KG1 (cell line): ENCODE measurements around the gene FHOD3.

Experiments used
- DNase-seq: peaks from one replicate; lab custom pipeline; 2025; lab: John Stamatoyannopoulos, UW

The FHOD3 gene

GRCh38 chr18:36522509-36522908, 225.0 kb downstream of the FHOD3 start:
- DNase-seq: no peak

DNA sequence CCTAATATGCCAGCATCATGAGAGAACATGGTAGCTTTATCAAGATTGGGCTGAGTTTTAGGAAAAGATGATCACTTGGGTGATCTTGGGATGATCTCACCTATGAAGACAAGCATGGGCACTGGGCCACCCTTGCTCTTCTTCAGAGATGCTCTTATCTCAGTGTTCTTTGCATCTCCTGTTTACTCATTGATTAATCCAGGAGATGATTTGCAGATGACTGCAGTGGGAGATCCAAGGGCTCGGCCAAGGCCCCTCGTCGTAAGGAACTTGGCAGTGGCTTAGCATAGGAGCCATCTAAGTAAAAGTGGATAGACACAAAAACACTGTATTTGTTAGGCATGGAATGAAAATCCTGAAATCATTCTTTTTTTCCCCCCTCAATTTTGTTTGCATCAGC, 228.4 kb downstream of the FHOD3 start:
- DNase-seq: no peak

DNA sequence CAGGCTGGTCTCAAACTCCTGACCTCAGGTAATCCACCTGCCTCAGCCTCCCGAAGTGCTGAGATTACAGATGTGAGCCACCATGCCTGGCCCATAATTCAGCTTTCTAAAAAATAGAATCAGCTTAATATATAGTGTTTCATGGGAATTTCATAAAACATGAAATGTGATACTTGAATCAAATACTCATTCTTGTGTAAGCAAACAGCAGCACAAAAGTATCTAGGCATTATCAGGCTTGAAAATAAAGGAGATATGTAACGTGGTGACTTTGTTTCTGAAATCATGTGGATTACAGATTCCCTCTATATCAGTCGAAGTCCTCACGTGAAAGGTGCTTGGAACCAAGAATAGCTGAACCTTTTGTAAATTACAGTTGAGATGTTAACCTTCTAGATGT, 229.1 kb downstream of the FHOD3 start:
- DNase-seq: no peak

DNA sequence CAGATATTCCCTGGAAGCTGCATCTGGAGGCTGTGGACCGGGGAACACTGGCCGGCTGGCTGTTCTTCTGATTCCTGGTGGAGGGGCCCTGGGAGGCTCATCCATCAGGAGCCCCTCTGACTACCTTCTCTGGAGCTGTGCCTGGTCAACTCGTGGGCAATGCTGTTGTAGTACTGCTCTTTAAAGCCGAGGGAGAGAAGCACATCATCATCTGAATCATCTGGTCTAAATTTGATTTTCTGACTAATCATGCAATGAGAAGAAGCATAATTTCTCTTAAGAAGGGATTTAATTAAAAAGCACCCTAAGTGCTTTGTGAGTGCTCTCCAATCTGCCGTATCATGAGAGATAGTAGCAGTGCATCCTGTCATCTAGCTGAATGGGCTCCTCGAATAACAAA, 229.5 kb downstream of the FHOD3 start:
- DNase-seq: no peak

DNA sequence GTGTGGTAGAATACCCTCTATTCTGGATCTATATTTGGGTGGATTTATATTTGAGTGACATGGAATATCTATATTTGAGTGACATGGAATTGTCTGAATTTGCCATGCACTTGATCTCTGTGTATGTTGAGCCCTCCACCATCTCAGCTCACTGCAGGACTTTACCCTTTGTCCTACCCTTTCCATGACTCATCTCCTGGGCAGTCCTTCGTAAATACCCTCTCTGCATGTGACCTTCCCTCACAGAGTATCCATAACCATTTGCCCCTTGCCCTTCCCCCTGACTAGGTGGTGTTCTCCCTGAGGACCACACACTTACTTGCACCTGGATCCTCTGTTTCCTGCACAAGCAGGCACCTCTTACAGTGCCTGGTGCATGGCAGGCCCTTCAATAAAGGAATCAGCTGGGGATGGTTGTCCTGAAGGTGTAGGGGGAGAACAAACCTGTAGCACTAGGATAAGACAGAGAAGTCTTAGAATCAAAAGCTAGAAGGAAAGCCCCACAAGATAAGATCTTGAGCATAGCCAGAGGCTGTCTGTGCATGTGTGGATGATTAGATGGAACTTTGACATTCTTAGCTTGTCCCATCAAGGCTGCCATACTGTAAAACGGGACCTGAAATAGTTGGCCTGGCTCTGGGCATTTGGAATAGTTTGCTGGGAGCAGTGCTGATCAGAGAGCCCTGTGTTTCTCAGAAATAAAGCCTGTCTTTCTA, 230.4 kb downstream of the FHOD3 start:
- DNase-seq: no peak

GRCh38 chr18:36529747-36530146, 232.2 kb downstream of the FHOD3 start:
- no peak for DNase-seq

- no peak for DNase-seq
Measured at GRCh38 chr18:36530676-36531405, 233.3 kb downstream of the FHOD3 start.

GRCh38 chr18:36531636-36532035, 234.1 kb downstream of the FHOD3 start:
- no peak for DNase-seq

- DNase-seq: no peak
Measured at GRCh38 chr18:36532394-36532793, 234.9 kb downstream of the FHOD3 start.

- no peak for DNase-seq
Measured at GRCh38 chr18:36532815-36533214, 235.3 kb downstream of the FHOD3 start.

DNA sequence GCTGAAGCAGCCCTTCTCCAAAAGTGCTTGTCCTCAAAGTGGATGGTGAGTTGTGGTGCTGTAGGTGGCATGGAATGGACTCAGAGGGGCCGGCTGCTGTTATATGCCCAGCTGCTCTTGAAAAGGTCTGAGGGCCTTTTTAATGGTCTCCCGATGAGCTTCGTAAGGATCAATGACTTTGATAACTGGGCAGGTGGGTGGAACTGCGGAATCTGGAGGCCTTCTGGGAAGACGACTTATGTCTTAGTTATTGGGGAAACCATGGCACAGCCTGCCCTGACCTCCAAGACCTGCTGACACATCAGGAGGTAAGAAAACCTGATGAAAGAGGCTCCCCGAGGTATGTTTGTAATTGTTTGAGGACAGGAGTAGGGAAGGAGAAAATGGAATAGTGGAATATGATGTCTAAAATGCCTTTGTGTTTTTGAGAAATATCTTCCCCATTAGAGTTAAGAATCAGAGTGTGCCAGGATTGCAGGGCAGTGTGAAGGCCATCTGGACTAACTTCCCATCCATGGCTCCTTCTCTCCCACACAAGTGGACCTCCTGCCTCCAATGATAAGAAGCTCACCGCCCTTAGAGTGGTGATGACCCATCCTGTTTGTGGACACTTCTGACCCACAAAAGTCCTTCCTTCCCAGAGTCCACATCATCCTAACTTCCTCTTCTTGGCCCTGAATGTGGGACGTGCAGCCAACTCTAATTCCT, 236.1 kb downstream of the FHOD3 start:
- no peak for DNase-seq

DNA sequence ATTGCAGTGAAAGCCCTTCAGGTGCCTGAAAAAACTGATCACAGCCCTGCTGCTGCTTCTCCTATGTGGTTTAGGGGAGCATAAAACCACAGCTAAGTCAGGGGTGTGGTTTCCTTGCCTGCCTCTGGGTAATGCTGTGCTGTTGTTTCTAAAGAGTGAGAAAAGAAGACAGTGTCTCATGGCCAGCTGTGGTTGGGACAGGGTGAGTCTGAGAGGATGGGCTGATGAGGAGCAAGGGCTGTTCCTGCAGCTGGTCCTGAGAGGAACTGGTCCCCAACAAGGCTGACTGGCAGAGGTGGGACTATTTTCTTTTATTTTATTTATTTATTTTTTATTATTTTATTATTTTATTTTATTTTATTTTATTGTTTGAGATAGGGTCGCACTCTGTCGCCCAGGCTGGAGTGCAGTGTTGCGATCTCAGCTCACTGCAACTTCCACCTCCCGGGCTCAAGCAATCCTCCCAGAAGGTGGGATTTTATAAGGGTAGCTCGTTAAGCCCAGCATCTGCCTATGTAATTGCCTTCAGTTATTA, 236.7 kb downstream of the FHOD3 start:
- no peak for DNase-seq

GRCh38 chr18:36535202-36535935, 237.9 kb downstream of the FHOD3 start:
- no peak for DNase-seq

GRCh38 chr18:36536426-36536825, 238.9 kb downstream of the FHOD3 start:
- DNase-seq: no peak

DNA sequence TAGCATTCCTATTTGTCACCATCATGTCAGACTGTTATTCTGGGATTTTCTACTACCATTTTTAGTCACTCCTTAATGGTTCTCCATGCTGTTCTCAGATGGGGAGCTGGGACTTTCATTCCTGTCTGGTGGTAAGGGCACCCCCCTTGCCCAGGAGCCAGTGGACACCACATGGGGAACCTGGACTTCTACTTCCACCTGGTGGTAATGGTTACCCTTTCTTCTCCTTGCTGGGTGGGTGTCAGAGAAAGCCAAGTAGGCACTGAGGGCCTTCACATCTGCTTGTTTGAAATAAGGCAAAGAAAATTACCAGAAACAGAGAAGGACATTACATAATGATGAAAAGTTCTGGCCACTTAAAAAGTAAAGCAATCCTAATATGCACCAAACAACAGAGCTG, 239.8 kb downstream of the FHOD3 start:
- no peak for DNase-seq

GRCh38 chr18:36539674-36540231, 242.2 kb downstream of the FHOD3 start:
- DNase-seq: no peak

GRCh38 chr18:36543030-36543429, 245.5 kb downstream of the FHOD3 start:
- no peak for DNase-seq

GRCh38 chr18:36543991-36544725, 246.6 kb downstream of the FHOD3 start:
- no peak for DNase-seq

DNA sequence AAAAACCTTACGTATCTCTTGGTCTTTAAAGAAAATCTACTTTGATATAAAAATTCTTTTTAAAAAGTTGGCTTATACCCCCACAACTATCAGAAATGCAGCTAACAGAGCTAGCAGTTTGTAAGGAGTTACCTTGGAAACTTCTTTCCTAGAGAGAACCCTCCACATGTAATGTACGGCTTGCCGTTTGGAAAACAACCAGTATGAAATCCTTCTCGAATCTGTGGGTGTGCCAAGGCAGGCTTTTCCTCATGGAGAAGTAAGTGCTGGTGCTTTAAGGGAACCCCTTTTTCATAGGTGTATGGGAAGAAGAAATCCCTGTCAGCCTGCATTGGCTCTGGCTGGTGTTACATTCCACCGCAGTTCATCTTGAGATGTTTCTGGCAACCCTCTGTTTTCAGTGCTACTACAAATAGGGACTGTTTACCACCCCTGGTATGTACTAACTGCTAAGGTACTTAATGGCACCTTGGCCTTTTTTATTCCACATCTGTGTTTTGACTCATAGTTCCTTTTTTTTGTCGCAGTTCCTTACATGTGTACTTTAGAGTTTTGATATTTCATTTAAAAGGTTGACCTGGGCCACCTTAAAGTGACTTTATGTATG, 248.4 kb downstream of the FHOD3 start:
- no peak for DNase-seq

GRCh38 chr18:36546876-36547275, 249.4 kb downstream of the FHOD3 start:
- DNase-seq: no peak

DNA sequence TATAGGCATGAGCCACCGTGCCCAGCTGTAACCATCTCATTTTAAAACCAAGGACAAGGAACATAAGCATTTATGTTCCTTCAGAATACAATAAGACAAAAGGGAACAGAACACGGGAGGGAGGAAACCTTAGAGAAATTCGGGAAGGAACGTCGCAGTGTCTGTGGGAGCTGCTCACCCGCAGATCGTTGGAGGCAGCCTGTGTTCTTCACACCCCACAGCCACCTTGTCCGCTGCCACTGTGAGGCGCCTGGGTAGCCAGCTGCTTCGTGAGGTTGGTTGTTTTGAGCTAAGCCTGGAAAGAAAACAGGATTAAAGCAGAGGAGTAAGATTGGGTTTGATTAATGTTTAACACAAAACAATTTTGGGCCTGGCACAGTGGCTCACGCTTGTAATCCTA, 250.0 kb downstream of the FHOD3 start:
- no peak for DNase-seq
